Aorta (tissue), 5 donors: Measurements from ENCODE around the gene TOP2B. TPM values are rescaled to one million over a fixed set of nuclear protein-coding genes. Genes with fewer than 3 reads are reported as not detected.

Experiments used
- ATAC-seq: fragments of 200-7000 bp; cut with Tn5 transposase; one replicate; pipeline ENCODE4 v1.9.1; 2022; ENCODE audit warnings: moderate library complexity; ENCODE audit not compliant: low FRiP score
- DNase-seq, 2 donors: peaks; one replicate each; pipeline ENCODE4 v3.0.0-alpha.2; 2020
- H3K27ac ChIP-seq, 2 donors: one replicate each; pipeline ENCODE4 v1.5.1; 2013; ENCODE audit warnings: low read length in 2 of 2, mild to moderate bottlenecking in 2 of 2, moderate library complexity in 2 of 2, control low read depth in 1 of 2, inconsistent platforms in 1 of 2, low read depth in 1 of 2
- H3K27me3 ChIP-seq, 2 donors: one replicate each; pipeline ENCODE4 v1.6.1; 2013; ENCODE audit warnings: control low read depth in 1 of 2, low read length in 1 of 2, mild to moderate bottlenecking in 1 of 2, moderate library complexity in 1 of 2; ENCODE audit not compliant: insufficient read depth in 2 of 2, control insufficient read depth in 1 of 2
- H3K36me3 ChIP-seq, 2 donors: one replicate each; pipeline ENCODE4 v1.6.1; 2013; ENCODE audit warnings: control low read depth in 1 of 2, low read length in 1 of 2, mild to moderate bottlenecking in 1 of 2; ENCODE audit not compliant: insufficient read depth in 2 of 2, control insufficient read depth in 1 of 2
- H3K4me1 ChIP-seq, 2 donors: one replicate each; pipeline ENCODE4 v1.6.1; 2013; ENCODE audit warnings: low read length in 2 of 2, control low read depth in 1 of 2, mild to moderate bottlenecking in 1 of 2, moderate library complexity in 1 of 2; ENCODE audit not compliant: insufficient read depth in 2 of 2, control insufficient read depth in 1 of 2
- H3K4me3 ChIP-seq, 2 donors: one replicate each; pipeline ENCODE4 v1.5.1; 2013; ENCODE audit warnings: low read length in 2 of 2, control low read depth in 1 of 2, mild to moderate bottlenecking in 1 of 2
- H3K9me3 ChIP-seq: one replicate; pipeline ENCODE4 v1.6.1; 2013; ENCODE audit warnings: mild to moderate bottlenecking, low read length; ENCODE audit not compliant: control insufficient read depth
- WGBS, 2 donors: extraction: QIAGEN DNeasy Blood & Tissue Kit; methylation state at CpG; one replicate each; pipeline ENCODE4 v1.1.7; 2013; 5-methylcytosine and 5-hydroxymethylcytosine counted together
- intact Hi-C, 2 donors: fragments of 100-400 bp; cut with DNase I; formaldehyde crosslinking; loops; one replicate each; pipeline versions ENCODE4 v1.14.2 to v1.15.0; 2022
- polyA plus RNA-seq, 2 donors: library from polyadenylated mRNA; stranded (reverse); fragments of 200-250 nt; gene quantifications; one replicate each; pipeline ENCODE4 v1.2.3, GENCODE V29; 2013
- total RNA-seq, 2 donors: library from RNA; stranded (reverse); fragmentation: NEBNext Ultra II Directional; extraction: Animal tissue kit (Norgen Biotek cat#: 25700); gene quantifications; one replicate each; pipeline ENCODE4 v1.2.1, GENCODE V29; 2021
- donor health status: healthy with polysubstance abuse.
- donor health status: Bipolar disorder and iron deficiency.
- donor health status: DM: no; HTN: no; CAD: no.
- donor health status: DM: no; HTN: no; CAD: no.
- donor health status: DM: yes; HTN: yes; CAD: no.

Gene TOP2B
- total and polyA plus RNA-seq, 4 donors: 28.8 to 98.3 (median 71.1) TPM

DNA sequence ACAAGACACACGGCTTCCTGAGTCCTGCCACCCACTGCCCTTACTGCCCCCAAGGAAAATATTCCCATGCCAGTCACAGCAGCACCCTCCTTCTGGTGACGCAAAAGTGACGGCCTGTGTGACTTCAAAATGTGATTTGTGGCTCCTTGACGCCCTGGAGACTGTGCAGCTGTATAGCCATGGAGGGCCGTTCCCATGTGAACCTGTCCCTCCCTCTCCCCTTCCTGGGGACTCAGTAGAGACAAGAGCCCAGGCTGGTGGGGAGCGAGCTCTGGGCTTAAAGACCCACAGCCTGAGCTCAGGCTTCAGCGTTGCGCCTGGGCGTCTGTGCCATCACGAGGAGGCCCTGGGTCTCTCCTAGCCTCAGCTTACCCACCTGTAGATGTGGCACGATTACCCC, 78.2 kb downstream of the TOP2B start:
- H3K4me3 ChIP-seq: no peak overlapping the region
- no peaks in the 10 kb centered on the region for H3K4me1 ChIP-seq
- intact Hi-C loops: no loop called here
- H3K36me3 ChIP-seq: no peaks in the 10 kb centered on the region
- WGBS, 2 donors: 84 to 86% methylated on average over 11 of the region's 11 CpGs
- DNase-seq (no peak), ATAC-seq (no peak)
- no peak overlapping the region for H3K27ac ChIP-seq
- no peaks in the 10 kb centered on the region for H3K27me3 ChIP-seq
- no peaks in the 10 kb centered on the region for H3K9me3 ChIP-seq

DNA sequence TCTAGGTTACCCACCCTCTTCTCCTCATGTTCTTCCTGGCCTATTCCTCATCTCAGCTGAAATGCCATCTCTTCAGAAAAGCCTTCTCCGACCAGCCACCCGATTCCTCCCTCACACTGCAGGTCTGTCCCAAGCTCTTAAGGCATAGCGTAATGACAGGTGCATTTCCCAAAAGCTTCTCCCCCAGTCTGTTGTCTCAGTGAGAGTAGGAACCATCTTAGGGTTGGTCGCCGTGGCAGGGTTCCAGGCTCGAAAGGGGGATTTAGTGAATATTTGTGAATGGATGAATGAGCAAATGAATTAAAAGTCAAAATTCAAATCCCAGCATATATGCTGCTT, 78.6 kb downstream of the TOP2B start:
- intact Hi-C loops: no loop called here
- no peaks in the 10 kb centered on the region for H3K27me3 ChIP-seq
- H3K4me1 ChIP-seq: no peaks in the 10 kb centered on the region
- no peaks in the 10 kb centered on the region for H3K9me3 ChIP-seq
- ATAC-seq (no peak), DNase-seq (no peak)
- H3K27ac ChIP-seq: no peak overlapping the region
- H3K4me3 ChIP-seq: no peak overlapping the region
- H3K36me3 ChIP-seq: no peaks in the 10 kb centered on the region
- WGBS, 2 donors: 88 to 89% methylated on average over 6 of the region's 6 CpGs

DNA sequence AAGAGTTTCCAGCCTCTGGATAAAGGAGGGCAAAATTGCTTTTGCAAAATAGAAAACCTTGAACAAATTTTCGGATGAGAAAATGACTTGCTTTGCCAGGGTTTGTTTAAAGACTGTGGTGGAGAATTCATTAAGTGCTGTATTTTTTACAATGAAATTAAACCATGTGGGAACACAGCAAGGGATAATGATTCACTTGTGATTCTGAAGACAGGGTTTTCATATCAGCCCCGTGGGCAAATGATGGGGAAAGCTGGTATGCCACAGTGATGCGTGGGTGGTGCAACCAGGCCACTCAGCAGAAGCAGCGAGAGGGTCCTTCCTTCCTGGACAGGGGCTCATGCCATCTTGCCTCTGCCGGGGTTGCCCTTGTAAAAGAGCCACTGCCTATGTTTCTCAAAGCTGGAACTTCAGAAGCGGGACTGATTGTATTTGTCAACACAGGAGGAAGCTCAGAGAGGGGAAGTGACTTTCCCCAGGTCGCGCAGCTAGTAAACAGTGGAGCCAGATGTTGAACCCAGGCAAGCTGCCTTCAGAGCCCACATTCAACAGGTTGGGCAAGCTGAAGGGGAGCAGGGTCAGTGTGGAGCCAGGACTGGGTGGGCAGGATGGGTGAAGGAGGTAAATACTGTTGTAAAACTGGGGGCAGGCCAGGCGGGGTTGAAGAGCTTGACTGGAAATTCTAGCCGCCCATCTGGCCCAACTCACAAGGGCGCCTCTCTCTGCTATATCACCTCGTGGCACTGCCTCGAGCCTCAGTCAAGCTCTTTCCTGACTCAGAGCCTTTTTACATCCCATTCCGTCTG, 79.1 kb downstream of the TOP2B start:
- H3K27me3 ChIP-seq: no peaks in the 10 kb centered on the region
- H3K27ac ChIP-seq: no peak overlapping the region
- ATAC-seq (no peak), DNase-seq (no peak)
- WGBS, 2 donors: 85 to 90% methylated on average over 14 of the region's 14 CpGs
- no peaks in the 10 kb centered on the region for H3K9me3 ChIP-seq
- H3K36me3 ChIP-seq: no peaks in the 10 kb centered on the region
- intact Hi-C loops: no loop called here
- no peaks in the 10 kb centered on the region for H3K4me1 ChIP-seq
- no peak overlapping the region for H3K4me3 ChIP-seq

DNA sequence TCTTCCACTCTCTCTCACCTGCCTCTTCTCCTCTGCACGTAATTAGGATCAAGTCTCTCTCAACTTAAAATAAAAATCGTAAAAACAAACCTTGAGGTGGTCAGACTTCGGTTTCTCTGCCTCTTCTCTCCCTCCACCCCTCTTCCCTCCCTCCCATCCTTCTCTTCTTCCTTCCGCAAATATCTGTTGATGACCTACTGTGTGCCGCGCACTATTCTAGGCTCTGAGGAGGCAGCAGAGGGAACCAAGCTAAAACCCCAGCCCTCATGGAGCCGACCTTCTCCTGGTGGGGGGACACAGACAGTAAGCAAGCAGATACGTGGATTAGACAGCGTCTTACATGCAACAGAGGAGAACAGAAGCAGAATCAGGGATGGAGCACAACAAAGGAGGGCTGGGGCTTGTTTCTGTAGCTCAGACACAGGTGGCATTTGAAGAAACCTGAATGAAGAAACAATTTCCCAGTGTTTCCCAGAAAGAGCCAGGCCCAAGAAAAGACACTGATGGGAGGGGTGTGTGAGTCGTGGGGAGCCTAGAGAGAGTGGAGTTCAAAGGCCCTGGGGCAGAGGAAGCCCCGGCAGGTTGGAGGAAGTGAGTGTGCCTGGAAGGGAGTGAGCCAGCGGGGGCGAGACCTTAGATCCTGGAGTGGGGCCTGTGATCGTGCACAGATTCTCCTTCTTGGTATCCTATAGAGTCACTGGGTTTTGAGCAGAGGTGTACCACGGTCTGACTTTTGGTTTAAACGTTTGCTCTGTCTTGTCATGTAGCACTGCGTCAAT, 80.5 kb downstream of the TOP2B start:
- no peak overlapping the region for H3K27ac ChIP-seq
- intact Hi-C loops: no loop called here
- no peaks in the 10 kb centered on the region for H3K36me3 ChIP-seq
- no peaks in the 10 kb centered on the region for H3K9me3 ChIP-seq
- no peaks in the 10 kb centered on the region for H3K27me3 ChIP-seq
- H3K4me1 ChIP-seq: no peaks in the 10 kb centered on the region
- H3K4me3 ChIP-seq: no peak overlapping the region
- ATAC-seq (no peak), DNase-seq (no peak)
- 88 to 93% methylated on average over 17 of the region's 17 CpGs for WGBS, 2 donors

DNA sequence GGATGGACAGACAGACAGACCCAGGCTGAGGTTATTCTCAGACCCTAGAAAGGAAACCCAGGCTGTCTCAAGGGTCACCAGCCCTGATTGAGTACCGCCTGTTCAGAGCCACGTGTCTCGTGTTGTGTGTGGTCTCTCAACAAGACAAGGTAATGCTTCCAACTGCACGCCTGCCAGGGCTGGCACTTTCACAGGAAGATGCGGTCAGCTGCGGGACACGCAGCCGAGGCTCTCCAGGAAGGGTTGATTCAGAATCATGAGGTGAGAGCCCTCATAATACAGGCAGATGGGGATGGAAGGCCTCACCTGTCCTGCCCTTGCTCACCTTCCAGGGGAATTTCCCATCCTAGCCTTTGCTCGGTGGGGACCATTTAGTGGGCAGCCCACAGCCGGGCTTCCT, 81.4 kb downstream of the TOP2B start:
- no peaks in the 10 kb centered on the region for H3K36me3 ChIP-seq
- intact Hi-C loops: no loop called here
- no peaks in the 10 kb centered on the region for H3K4me1 ChIP-seq
- no peak overlapping the region for H3K4me3 ChIP-seq
- H3K9me3 ChIP-seq: no peaks in the 10 kb centered on the region
- 93 to 94% methylated on average over 10 of the region's 10 CpGs for WGBS, 2 donors
- no peaks in the 10 kb centered on the region for H3K27me3 ChIP-seq
- no peak overlapping the region for H3K27ac ChIP-seq
- ATAC-seq (no peak), DNase-seq (no peak)

DNA sequence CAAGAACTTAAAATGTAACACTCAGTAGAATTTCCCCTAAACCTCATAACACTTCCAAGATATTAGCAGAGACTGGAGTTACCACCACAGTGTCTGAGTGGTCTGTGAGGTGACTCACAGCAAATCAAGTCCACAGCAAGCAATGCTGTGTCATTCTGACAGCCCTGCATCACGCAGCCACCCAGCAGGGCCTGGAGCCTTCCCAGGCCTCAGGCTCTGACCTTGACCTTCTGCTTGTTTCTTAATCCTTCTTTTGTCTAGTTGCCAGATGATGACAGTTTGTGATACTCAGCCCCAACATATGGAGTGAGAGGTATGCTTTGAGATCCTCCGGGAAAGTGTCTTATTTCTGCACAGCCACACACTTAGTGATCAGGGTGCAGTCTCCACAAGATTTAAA, 82.5 kb downstream of the TOP2B start:
- DNase-seq (no peak), ATAC-seq (no peak)
- H3K27ac ChIP-seq: no peak overlapping the region
- no peak overlapping the region for H3K4me3 ChIP-seq
- intact Hi-C loops: no loop called here
- no peaks in the 10 kb centered on the region for H3K36me3 ChIP-seq
- H3K9me3 ChIP-seq: no peaks in the 10 kb centered on the region
- 93 to 96% methylated on average over 2 of the region's 2 CpGs for WGBS, 2 donors
- H3K4me1 ChIP-seq: no peaks in the 10 kb centered on the region
- H3K27me3 ChIP-seq: no peaks in the 10 kb centered on the region

DNA sequence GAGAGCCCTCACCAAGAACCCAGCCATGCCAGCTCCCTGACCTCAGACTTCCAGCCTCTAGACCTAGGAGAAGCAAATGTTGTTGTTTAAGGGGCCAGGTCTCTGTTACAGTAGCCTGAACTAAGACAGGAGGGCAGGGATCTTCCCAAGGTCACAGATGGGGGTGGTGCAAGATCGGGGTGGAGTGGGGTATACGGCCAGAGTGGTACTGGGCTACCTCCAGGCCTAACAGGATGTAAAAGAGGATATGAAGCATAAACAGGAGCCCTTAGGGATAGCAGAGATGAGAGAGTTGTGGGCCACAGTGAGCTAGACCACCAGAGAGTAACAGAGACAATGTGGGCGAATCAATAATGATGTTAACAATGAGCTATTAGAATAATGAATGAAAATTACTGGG, 82.9 kb downstream of the TOP2B start:
- no peak for ATAC-seq
- 97 to 98% methylated on average over 3 of the region's 3 CpGs for WGBS, 2 donors
- H3K4me1 ChIP-seq: no peaks in the 10 kb centered on the region
- intact Hi-C loops: no loop called here
- no peaks in the 10 kb centered on the region for H3K36me3 ChIP-seq
- H3K27me3 ChIP-seq: no peaks in the 10 kb centered on the region
- H3K9me3 ChIP-seq: no peaks in the 10 kb centered on the region
- H3K4me3 ChIP-seq: no peak overlapping the region
- DNase-seq: no peak
- H3K27ac ChIP-seq: no peak overlapping the region

DNA sequence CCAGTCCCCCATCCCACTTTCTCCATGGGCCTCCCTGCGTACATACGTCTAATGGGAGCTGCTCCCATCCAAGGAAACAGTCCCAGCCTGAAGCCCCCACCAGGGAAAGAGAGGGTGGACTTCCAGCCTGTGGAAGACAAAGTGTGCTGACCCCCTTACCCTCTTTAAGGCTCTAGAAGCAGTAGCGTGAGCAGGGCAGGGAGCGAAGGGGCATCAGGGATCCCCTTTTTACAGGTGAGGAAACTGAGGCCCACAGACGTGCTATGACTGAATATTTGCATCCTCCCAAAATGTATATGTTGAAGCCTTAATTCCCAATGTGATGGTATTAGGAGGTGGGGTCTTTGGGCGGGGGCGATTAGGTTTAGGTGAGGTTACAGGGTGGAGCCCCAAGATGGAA, 83.4 kb downstream of the TOP2B start:
- ATAC-seq: no peak

DNA sequence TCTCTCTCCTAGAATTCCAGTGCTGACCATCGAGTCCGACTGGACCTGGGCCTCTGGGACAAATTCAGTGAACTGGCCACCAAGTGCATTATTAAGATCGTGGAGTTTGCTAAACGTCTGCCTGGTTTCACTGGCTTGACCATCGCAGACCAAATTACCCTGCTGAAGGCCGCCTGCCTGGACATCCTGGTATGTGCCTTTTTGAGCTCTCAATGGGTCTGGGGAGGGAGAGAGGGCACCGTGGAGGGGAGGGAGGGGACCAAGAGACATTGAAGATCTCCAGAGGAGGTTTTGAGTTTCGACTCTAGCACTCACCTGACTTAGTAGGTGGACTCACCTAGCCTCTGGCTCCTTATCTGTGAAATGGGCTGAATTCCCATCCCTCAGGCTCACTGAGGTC, 84.2 kb downstream of the TOP2B start:
- DNase-seq (no peak), ATAC-seq (no peak)
- intact Hi-C loops: no loop called here
- no peaks in the 10 kb centered on the region for H3K36me3 ChIP-seq
- no peaks in the 10 kb centered on the region for H3K9me3 ChIP-seq
- 87 to 89% methylated on average over 8 of the region's 8 CpGs for WGBS, 2 donors
- H3K27me3 ChIP-seq: no peaks in the 10 kb centered on the region
- no peak overlapping the region for H3K4me3 ChIP-seq
- no peaks in the 10 kb centered on the region for H3K4me1 ChIP-seq
- H3K27ac ChIP-seq: no peak overlapping the region

More for the DNA sequence above, 83.4 kb downstream of the TOP2B start:
- Histone ChIP-seq H3K9me3 (no peaks in the 10 kb centered on the region), H3K4me3 (no peak overlapping the region), H3K27ac (no peak overlapping the region), H3K36me3 (no peaks in the 10 kb centered on the region), H3K27me3 (no peaks in the 10 kb centered on the region), H3K4me1 (no peaks in the 10 kb centered on the region)
- WGBS, 2 donors: 95 to 97% methylated on average over 7 of the region's 7 CpGs
- intact Hi-C loops: no loop called here
- no peak for DNase-seq
